Activated naive CD8-positive, alpha-beta T cell treated with anti-CD3 and anti-CD28 coated beads, Interleukin-2, amount 50 U/mL, for 24 hours (primary cell): ENCODE results near the gene CHPT1.
A peak's percentile ranks its signal among the peaks of the same experiment; 100 is the strongest.

Experiments
- ATAC-seq: fragments of 150-1000 bp; cut with Tn5 transposase; one replicate; pipeline ENCODE4 v1.10.0; 2021
- DNase-seq: peaks from one replicate; pipeline ENCODE4 v3.0.0; 2021
- H3K27ac Mint-ChIP-seq: one replicate; pipeline ENCODE4 v1.8.0; 2021; ENCODE audit warnings: mild to moderate bottlenecking, mixed read lengths
- H3K27me3 Mint-ChIP-seq: one replicate; pipeline ENCODE4 v1.8.0; 2021; ENCODE audit warnings: mixed read lengths
- H3K36me3 Mint-ChIP-seq: one replicate; pipeline ENCODE4 v1.8.0; 2021; ENCODE audit warnings: low read depth, mixed read lengths
- H3K4me1 Mint-ChIP-seq: one replicate; pipeline ENCODE4 v1.8.0; 2021; ENCODE audit warnings: mixed read lengths
- H3K4me3 Mint-ChIP-seq: one replicate; pipeline ENCODE4 v1.8.0; 2021; ENCODE audit warnings: mild to moderate bottlenecking, moderate library complexity, mixed read lengths
- H3K9me3 Mint-ChIP-seq: one replicate; pipeline ENCODE4 v1.8.0; 2021; ENCODE audit warnings: mixed read lengths

The CHPT1 gene

GRCh38 chr12:101696251-101697196, 916 bp upstream of the CHPT1 start:
- Mint-ChIP-seq H3K4me1 (peaks cover 26% of the 10 kb centered on the region), H3K36me3 (no peaks in the 10 kb centered on the region), H3K4me3 (peak overlapping the region; percentile 86), H3K27ac (peak overlapping the region; percentile 78), H3K9me3 (no peaks in the 10 kb centered on the region), H3K27me3 (no peaks in the 10 kb centered on the region)
- peak; percentile 17 for ATAC-seq
- DNase-seq = no peak

GRCh38 chr12:101697930-101698799, 725 bp downstream of the CHPT1 start:
- peak; percentile 10 for DNase-seq
- H3K36me3 Mint-ChIP-seq = no peaks in the 10 kb centered on the region
- peak overlapping the region; percentile 77 for H3K27ac Mint-ChIP-seq
- no peaks in the 10 kb centered on the region for H3K9me3 Mint-ChIP-seq
- H3K4me1 Mint-ChIP-seq = peaks cover 29% of the 10 kb centered on the region
- peak overlapping the region; percentile 82 for H3K4me3 Mint-ChIP-seq
- no peak for ATAC-seq
- no peaks in the 10 kb centered on the region for H3K27me3 Mint-ChIP-seq

GRCh38 chr12:101698800-101699347, 1.4 kb downstream of the CHPT1 start:
- no peak for ATAC-seq
- DNase-seq = no peak
- H3K27ac Mint-ChIP-seq = peak overlapping the region; percentile 77
- H3K4me3 Mint-ChIP-seq = peak overlapping the region; percentile 82
- peaks cover 31% of the 10 kb centered on the region for H3K4me1 Mint-ChIP-seq
- no peaks in the 10 kb centered on the region for H3K36me3 Mint-ChIP-seq
- H3K27me3 Mint-ChIP-seq = no peaks in the 10 kb centered on the region
- H3K9me3 Mint-ChIP-seq = no peaks in the 10 kb centered on the region

- Mint-ChIP-seq H3K9me3 (no peaks in the 10 kb centered on the region), H3K4me3 (no peak overlapping the region), H3K4me1 (peaks cover 31% of the 10 kb centered on the region), H3K27me3 (no peaks in the 10 kb centered on the region), H3K27ac (no peak overlapping the region), H3K36me3 (no peaks in the 10 kb centered on the region)
- no peak for ATAC-seq
- no peak for DNase-seq
Observed at GRCh38 chr12:101700299-101700820, 2.9 kb downstream of the CHPT1 start.

- Mint-ChIP-seq H3K27ac (no peak overlapping the region), H3K36me3 (no peaks in the 10 kb centered on the region), H3K27me3 (no peaks in the 10 kb centered on the region), H3K4me3 (no peak overlapping the region), H3K9me3 (no peaks in the 10 kb centered on the region), H3K4me1 (peaks cover 25% of the 10 kb centered on the region)
- DNase-seq (no peak), ATAC-seq (no peak)
Observed at GRCh38 chr12:101703487-101703886, 6.0 kb downstream of the CHPT1 start.

- Mint-ChIP-seq H3K4me1 (peaks cover 23% of the 10 kb centered on the region), H3K27me3 (no peaks in the 10 kb centered on the region), H3K27ac (no peak overlapping the region), H3K36me3 (no peaks in the 10 kb centered on the region), H3K4me3 (no peak overlapping the region), H3K9me3 (no peaks in the 10 kb centered on the region)
- DNase-seq (no peak), ATAC-seq (no peak)
Observed at GRCh38 chr12:101706403-101706802, 9.0 kb downstream of the CHPT1 start.

GRCh38 chr12:101707131-101707782, 9.8 kb downstream of the CHPT1 start:
- H3K36me3 Mint-ChIP-seq = no peaks in the 10 kb centered on the region
- H3K9me3 Mint-ChIP-seq = no peaks in the 10 kb centered on the region
- ATAC-seq (no peak), DNase-seq (no peak)
- H3K27me3 Mint-ChIP-seq = no peaks in the 10 kb centered on the region
- H3K4me1 Mint-ChIP-seq = peaks cover 23% of the 10 kb centered on the region
- H3K4me3 Mint-ChIP-seq = no peak overlapping the region
- H3K27ac Mint-ChIP-seq = no peak overlapping the region

GRCh38 chr12:101710288-101710687, 12.8 kb downstream of the CHPT1 start:
- Mint-ChIP-seq H3K27ac (no peak overlapping the region), H3K27me3 (no peaks in the 10 kb centered on the region), H3K36me3 (no peaks in the 10 kb centered on the region), H3K4me1 (peaks cover 17% of the 10 kb centered on the region), H3K4me3 (no peak overlapping the region), H3K9me3 (no peaks in the 10 kb centered on the region)
- DNase-seq (no peak), ATAC-seq (no peak)

GRCh38 chr12:101713059-101713682, 15.7 kb downstream of the CHPT1 start:
- H3K9me3 Mint-ChIP-seq = no peaks in the 10 kb centered on the region
- no peak overlapping the region for H3K27ac Mint-ChIP-seq
- no peaks in the 10 kb centered on the region for H3K27me3 Mint-ChIP-seq
- H3K4me3 Mint-ChIP-seq = no peak overlapping the region
- no peaks in the 10 kb centered on the region for H3K36me3 Mint-ChIP-seq
- H3K4me1 Mint-ChIP-seq = peaks cover 12% of the 10 kb centered on the region
- ATAC-seq = no peak
- DNase-seq = no peak

- peaks cover 2% of the 10 kb centered on the region for H3K36me3 Mint-ChIP-seq
- no peak overlapping the region for H3K27ac Mint-ChIP-seq
- ATAC-seq (no peak), DNase-seq (no peak)
- H3K27me3 Mint-ChIP-seq = no peaks in the 10 kb centered on the region
- H3K4me3 Mint-ChIP-seq = no peak overlapping the region
- H3K4me1 Mint-ChIP-seq = peaks cover 11% of the 10 kb centered on the region
- H3K9me3 Mint-ChIP-seq = no peaks in the 10 kb centered on the region
Observed at GRCh38 chr12:101713930-101714329, 16.5 kb downstream of the CHPT1 start.

GRCh38 chr12:101714877-101715444, 17.5 kb downstream of the CHPT1 start:
- no peaks in the 10 kb centered on the region for H3K9me3 Mint-ChIP-seq
- peaks cover 3% of the 10 kb centered on the region for H3K4me1 Mint-ChIP-seq
- DNase-seq = no peak
- peaks cover 2% of the 10 kb centered on the region for H3K36me3 Mint-ChIP-seq
- H3K4me3 Mint-ChIP-seq = no peak overlapping the region
- ATAC-seq = no peak
- H3K27ac Mint-ChIP-seq = no peak overlapping the region
- no peaks in the 10 kb centered on the region for H3K27me3 Mint-ChIP-seq

- Mint-ChIP-seq H3K4me1 (no peaks in the 10 kb centered on the region), H3K4me3 (no peak overlapping the region), H3K9me3 (no peaks in the 10 kb centered on the region), H3K27ac (no peak overlapping the region), H3K27me3 (no peaks in the 10 kb centered on the region), H3K36me3 (peaks cover 3% of the 10 kb centered on the region)
- DNase-seq = no peak
- ATAC-seq = no peak
Observed at GRCh38 chr12:101719566-101719965, 22.1 kb downstream of the CHPT1 start.

- H3K27me3 Mint-ChIP-seq = no peaks in the 10 kb centered on the region
- H3K4me1 Mint-ChIP-seq = no peaks in the 10 kb centered on the region
- no peak for DNase-seq
- ATAC-seq = no peak
- H3K4me3 Mint-ChIP-seq = no peak overlapping the region
- H3K36me3 Mint-ChIP-seq = peaks cover 6% of the 10 kb centered on the region
- no peak overlapping the region for H3K27ac Mint-ChIP-seq
- no peaks in the 10 kb centered on the region for H3K9me3 Mint-ChIP-seq
Observed at GRCh38 chr12:101720118-101720517, 22.7 kb downstream of the CHPT1 start.
